Measurements from ENCODE around the gene IMP4. TPM values are rescaled to one million over a fixed set of nuclear protein-coding genes. Genes with fewer than 3 reads are reported as not detected.

IMP4 gene
- total RNA-seq, 1 experiment from 2014 or later, result 150 TPM

DNA sequence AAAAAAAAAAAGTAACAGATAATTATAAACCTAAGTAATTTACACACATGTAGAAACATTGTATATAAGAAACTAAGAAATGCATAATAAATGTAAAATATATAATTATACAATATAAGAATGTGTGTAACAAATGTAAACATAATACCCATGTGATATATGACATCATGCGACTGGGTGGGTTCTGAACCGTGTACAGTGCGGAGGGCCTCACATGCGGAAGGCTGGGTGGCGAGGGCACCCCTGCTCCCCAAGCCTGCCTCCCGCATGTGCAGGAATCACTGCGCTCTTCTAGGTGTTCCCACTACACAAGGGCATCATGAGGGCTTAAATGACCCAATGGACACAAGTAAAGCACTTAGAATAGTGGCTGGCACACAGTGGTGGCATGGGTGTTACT is 15.2 kb downstream of the IMP4 start:
- DNase-seq (ENCODE audit: low read depth), result no peak

DNA sequence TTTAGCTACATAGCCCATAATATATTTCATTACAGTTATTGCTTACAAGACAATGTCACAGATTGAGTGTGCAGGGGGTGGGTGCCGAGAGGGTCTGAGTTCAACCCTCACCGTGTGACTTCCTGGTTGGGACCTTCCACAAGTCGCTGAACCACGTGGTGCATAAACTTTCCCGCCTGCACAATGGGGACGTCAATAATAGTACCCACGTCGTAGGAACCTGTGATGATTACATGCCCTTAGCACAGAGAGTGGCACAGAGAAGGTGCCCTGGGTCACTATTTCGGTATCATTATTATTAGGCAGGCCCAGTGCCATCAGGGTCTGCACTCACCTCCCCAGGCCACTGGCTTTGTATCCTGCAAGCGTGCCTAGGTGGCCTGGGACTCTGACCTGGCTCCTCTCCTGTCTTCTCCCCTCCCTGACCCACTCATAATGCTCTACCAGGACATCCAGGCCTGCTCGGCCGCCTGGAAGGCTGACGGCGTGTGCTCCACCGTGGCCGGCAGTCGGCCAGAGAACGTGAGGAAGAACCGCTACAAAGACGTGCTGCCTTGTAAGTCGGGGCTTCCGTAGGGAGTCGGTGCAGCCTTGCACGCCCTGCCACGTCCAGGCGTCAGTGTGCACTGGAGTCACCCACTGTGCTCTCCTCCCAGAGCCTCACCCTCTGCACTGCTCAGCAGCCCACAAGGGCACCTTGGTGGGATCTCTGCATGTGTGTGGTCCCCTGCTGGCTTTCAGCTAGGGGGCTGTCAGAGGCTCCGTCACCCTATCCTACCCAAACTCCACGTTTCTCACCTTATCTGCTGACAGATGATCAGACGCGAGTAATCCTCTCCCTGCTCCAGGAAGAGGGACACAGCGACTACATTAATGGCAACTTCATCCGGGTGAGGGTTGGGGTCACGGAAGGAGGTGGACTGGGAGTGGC is 16.0 kb downstream of the IMP4 start:
- DNase-seq (ENCODE audit: low read depth), result no peak

- DNase-seq (ENCODE audit: low read depth), result no peak
Observed at GRCh38 chr2:130359466-130359865, 16.8 kb downstream of the IMP4 start.

DNA sequence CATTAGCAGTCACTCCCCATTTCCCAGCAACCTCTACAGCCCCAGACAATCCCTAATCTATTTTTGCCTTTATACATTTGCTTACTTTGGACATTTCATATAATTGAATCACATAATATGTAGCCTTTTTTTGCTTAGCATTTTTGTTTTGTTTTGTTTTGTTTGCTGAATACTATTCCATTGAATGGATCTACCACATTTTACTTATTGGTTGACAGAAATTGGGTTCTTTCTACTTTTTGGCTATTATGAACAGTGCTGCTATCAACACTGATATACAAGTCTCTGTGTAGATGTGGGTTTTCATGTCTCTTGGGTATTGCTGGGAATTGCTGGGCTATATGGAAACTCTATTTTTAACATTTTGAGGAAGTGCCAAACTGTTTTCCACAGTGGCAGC is 20.8 kb downstream of the IMP4 start:
- no peak for DNase-seq (ENCODE audit: low read depth)

DNA sequence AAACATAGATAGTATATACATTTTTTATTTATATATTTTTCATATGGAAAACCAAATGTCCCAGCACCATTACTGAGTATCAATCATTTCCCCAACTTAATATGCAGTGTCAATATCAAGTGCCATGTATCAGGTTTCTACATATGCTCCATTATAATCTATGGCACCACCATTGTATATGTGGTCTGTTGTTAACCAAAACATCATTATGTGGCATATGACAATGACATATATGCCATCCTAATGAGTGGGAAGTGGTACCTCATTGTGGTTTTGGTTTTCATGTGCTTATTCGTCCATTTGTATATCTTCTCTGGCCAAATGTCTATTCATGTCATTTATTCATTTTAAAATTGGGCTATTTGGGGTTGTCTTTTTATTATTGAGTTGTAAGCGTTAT is 22.4 kb downstream of the IMP4 start:
- no peak for DNase-seq (ENCODE audit: low read depth)

DNA sequence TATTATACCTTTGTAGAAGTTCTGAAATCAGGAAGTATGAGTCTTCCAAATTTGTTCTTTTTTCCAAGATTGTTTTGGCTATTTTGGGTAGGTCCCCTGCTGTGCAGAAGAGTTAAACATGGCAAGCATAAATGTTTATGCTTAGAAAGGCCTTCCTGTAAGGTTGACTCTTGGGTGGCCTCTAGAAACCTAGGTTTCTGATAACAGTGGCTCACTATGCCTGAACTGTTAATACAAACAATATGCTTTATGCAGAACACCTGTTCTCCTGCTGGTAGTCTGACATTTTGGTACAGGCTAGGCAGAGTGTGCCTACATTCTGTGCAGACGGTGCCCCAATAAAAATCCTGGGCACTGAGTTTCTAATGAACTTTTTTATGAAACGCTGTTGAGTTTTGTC is 23.3 kb downstream of the IMP4 start:
- no peak for DNase-seq (ENCODE audit: low read depth)

GRCh38 chr2:130366720-130367119 is 24.0 kb downstream of the IMP4 start:
- DNase-seq (ENCODE audit: low read depth), result no peak

DNA sequence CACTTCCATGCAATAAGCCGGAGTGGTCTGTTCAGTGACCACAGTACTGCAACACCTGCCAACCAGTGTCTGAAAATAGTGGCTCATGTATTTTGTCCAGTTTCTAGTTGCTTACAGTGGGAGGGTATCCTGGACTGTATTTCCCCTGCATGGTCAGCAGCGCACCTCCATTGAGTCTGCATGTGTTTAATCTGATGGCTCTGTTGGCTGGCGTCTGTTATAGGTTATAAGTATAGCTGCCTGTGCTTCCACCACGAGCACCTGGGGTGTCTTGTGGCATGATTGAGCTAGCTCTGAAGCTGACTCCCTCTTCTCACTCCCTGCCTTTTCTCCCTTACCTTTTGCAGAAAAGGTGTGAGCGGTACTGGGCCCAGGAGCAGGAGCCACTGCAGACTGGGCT is 26.1 kb downstream of the IMP4 start:
- no peak for DNase-seq (ENCODE audit: low read depth)

DNA sequence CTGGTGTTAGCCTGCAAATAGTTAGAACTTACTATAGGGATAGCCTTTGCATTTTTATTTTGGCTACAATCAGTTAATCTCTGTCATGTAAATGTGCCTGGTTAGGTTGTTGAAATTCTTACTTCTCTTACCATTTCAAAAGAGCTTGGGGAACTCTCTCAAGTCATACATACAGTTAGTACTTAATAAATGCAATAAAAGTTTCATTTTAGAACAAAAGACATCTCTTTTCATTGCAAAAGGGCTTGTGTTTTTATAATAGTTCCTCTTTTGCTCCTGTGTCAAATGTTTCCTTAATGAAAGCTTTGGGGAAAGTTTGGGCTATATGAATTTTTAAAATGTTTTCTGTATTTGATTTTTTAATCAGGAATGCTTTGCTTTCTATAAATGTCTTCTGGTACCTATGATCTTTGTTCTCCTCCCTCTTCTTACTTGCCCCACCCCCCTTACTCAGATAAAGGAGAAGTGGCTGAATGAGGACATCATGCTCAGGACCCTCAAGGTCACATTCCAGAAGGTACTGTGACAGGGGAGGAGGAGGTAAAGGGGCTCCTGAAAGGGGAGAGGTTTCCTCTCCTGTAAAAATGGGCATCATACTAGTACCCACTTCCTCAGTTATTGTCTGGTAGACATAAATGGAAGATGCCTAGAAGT is 26.7 kb downstream of the IMP4 start:
- DNase-seq (ENCODE audit: low read depth), result no peak

GRCh38 chr2:130369965-130370341 is 27.3 kb downstream of the IMP4 start:
- no peak for DNase-seq (ENCODE audit: low read depth)

DNA sequence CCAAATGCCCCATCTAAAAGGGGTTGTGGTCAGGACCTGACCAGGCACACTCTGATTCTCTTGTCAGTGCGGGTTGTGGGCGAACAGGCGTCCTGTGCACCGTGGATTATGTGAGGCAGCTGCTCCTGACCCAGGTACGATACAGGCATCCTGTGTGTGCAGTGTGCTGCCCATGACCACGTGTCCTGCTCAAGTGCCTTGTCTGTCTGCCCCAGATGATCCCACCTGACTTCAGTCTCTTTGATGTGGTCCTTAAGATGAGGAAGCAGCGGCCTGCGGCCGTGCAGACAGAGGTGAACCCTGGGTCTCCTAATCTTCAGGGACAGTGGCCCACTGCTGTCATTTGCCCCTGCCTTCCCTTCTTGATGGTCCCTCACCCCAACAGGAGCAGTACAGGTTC is 27.8 kb downstream of the IMP4 start:
- no peak for DNase-seq (ENCODE audit: low read depth)

DNA sequence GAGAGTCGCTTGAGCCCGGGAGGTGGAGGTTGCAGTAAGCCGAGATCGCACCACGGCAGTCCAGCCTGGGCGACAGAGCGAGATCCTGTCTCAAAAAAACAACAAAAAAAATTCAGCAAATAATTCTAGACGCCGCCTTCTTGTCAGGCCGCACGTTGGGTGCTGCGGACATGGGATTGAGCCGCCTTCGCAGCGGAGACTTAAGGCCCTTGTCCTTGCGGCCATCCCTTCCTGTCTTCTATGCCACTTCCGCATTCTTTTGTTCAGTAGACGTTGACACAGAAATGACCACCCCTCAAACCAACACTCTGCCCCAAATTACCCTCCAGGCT is 29.0 kb downstream of the IMP4 start:
- DNase-seq (ENCODE audit: low read depth), result no peak

DNA sequence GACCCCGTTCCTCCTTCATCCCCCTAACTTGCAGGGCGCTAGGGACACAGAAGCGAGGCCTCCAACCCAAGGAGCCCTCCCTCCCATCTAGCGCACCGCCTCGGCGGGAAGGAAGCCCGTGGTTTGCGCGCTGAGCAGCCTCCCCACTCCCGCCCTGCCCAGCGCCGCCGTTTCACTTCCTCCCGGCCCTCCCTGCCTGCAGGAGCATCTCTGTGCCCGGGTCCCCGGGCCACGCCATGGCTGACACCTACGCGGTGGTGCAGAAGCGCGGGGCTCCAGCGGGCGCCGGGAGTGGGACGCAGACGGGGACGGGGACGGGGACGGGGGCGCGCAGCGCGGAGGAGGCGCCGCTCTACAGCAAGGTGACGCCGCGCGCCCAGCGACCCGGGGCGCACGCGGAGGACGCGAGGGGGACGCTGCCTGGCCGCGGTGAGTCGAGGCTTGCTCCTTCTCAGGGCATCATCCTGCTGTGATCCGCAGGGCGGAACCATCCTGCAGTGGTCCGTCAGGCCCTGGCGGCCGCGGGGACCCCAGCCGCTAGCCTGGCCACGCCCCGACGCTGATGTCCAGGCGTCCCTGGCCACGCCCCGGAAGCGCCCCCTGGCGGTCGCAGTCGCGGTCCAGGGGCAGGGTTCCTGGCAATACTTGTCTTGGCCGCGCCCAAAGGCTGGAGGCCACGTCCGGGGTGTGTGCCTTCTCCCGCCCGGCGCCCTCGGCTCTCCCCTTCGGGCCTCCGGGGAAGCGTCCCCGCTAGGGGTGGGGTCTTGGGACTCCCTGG is 29.5 kb downstream of the IMP4 start:
- DNase-seq (ENCODE audit: low read depth), result peak; percentile 85

- no peak for DNase-seq (ENCODE audit: low read depth)
Observed at GRCh38 chr2:130372833-130373807, 30.4 kb downstream of the IMP4 start.

GRCh38 chr2:130373808-130374365 is 31.2 kb downstream of the IMP4 start:
- no peak for DNase-seq (ENCODE audit: low read depth)

GRCh38 chr2:130374587-130375290 is 32.0 kb downstream of the IMP4 start:
- DNase-seq (ENCODE audit: low read depth), result peak; percentile 24

DNA sequence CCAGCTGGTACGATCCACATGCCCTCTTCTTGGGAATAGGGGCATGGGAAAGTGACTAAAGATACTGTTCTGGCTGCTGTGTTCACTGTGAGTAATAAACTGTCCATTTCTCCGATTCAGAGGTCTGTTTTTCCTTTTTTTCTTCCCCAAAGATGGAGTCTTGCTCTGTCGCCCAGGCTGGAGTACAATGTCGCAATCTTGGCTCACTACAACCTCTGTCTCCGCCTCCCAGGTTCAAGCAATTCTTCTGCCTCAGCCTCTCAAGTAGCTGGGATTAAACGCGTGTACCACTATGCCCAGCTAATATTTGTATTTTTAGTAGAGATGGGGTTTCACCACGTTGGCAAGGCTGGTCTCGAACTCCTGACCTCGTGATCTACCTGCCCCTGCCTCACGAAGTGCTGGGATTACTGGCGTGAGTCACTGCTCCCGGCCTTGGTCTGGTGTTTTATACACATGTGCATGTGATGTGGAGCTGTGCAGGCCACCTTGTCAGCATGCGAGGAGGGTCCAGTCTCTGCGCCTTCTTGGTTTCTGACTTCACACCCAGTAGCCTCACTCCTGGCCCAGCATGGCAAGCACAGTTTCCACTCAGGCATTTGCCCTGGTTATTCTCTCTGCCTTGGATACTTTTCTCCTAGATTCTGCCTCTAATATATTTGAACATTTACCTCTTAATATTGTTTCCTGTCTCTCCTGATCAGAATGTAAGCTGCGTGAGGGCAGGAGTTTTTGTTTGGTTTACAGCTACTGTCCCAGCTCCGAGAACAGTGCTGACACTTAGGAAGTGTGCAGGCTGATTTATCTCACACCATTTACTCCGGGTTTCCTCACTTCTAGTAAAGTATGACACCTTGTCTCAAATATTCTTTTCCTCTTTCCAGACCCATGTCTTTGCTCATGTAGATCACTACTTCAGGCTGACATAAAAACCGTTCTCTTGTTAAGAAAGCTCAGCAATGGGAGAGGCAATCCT is 32.9 kb downstream of the IMP4 start:
- no peak for DNase-seq (ENCODE audit: low read depth)

GRCh38 chr2:130376433-130377293 is 34.0 kb downstream of the IMP4 start:
- DNase-seq (ENCODE audit: low read depth), result no peak
